Measurements from ENCODE around the gene KDM4B. TPM values are rescaled to one million over a fixed set of nuclear protein-coding genes. Genes with fewer than 3 reads are reported as not detected.

KDM4B gene
- total RNA-seq, 1 donor from 2014 or later = 46.0 TPM

GRCh38 chr19:5080030-5080654 lies 111.2 kb downstream of the KDM4B start:
- Histone ChIP-seq H3K9me3 (no peaks in the 10 kb centered on the region), H3K27me3 (no peaks in the 10 kb centered on the region), H3K4me3 (no peak overlapping the region), H3K27ac (no peak overlapping the region), H3K36me3 (peaks cover 60 to 76% of the 10 kb centered on the region in 2 donors), H3K4me1 (no peaks in the 10 kb centered on the region)
- no peak for TF ChIP-seq CTCF (IDR thresholded peaks at IDR 0.05)
- no peak for DNase-seq (ENCODE audit: low spot score in 2 of 2)
- intact Hi-C loops (cut with DNase I) = no loop called here

- no peak for TF ChIP-seq CTCF (IDR thresholded peaks at IDR 0.05)
- intact Hi-C loops (cut with DNase I) = no loop called here
- H3K36me3 ChIP-seq = peaks cover 54 to 81% of the 10 kb centered on the region in 2 donors
Measured at GRCh38 chr19:5080809-5081208, 111.9 kb downstream of the KDM4B start.

GRCh38 chr19:5081443-5082161 lies 112.7 kb downstream of the KDM4B start:
- Histone ChIP-seq H3K4me1 (no peaks in the 10 kb centered on the region), H3K9me3 (no peaks in the 10 kb centered on the region), H3K4me3 (no peak overlapping the region), H3K36me3 (peaks cover 60 to 84% of the 10 kb centered on the region in 2 donors), H3K27ac (no peak overlapping the region), H3K27me3 (no peaks in the 10 kb centered on the region)
- no peak for TF ChIP-seq CTCF (IDR thresholded peaks at IDR 0.05)
- DNase-seq (ENCODE audit: low spot score in 2 of 2) = no peak
- intact Hi-C loops (cut with DNase I) = no loop called here

More at GRCh38 chr19:5080809-5081208, 111.9 kb downstream of the KDM4B start:
- H3K4me1 ChIP-seq = no peaks in the 10 kb centered on the region
- no peak overlapping the region for H3K27ac ChIP-seq
- no peak for DNase-seq (ENCODE audit: low spot score in 2 of 2)
- no peaks in the 10 kb centered on the region for H3K9me3 ChIP-seq
- no peak overlapping the region for H3K4me3 ChIP-seq
- no peaks in the 10 kb centered on the region for H3K27me3 ChIP-seq

- no peak for TF ChIP-seq CTCF (IDR thresholded peaks at IDR 0.05)
- Histone ChIP-seq H3K4me1 (no peaks in the 10 kb centered on the region), H3K4me3 (no peak overlapping the region), H3K27ac (no peak overlapping the region), H3K27me3 (no peaks in the 10 kb centered on the region), H3K9me3 (no peaks in the 10 kb centered on the region), H3K36me3 (peaks cover 58 to 81% of the 10 kb centered on the region in 2 donors)
- no peak for DNase-seq (ENCODE audit: low spot score in 2 of 2)
- intact Hi-C loops (cut with DNase I) = no loop called here
Measured at GRCh38 chr19:5083547-5083965, 114.6 kb downstream of the KDM4B start.

- H3K27ac ChIP-seq = no peak overlapping the region
- no peak for TF ChIP-seq CTCF (IDR thresholded peaks at IDR 0.05)
- no peaks in the 10 kb centered on the region for H3K9me3 ChIP-seq
- H3K27me3 ChIP-seq = no peaks in the 10 kb centered on the region
- H3K4me3 ChIP-seq = no peak overlapping the region
- H3K4me1 ChIP-seq = peaks cover 0 to 1% of the 10 kb centered on the region in 2 donors
- H3K36me3 ChIP-seq = peaks cover 41 to 61% of the 10 kb centered on the region in 2 donors
- intact Hi-C loops (cut with DNase I) = no loop called here
- DNase-seq (ENCODE audit: low spot score in 2 of 2) = no peak
Measured at GRCh38 chr19:5085566-5085965, 116.7 kb downstream of the KDM4B start.
